T-helper 17 cell (primary cell): ENCODE measurements around the gene ACOXL. TPM values are rescaled to one million over a fixed set of nuclear protein-coding genes. Genes with fewer than 3 reads are reported as not detected.

Experiments used
- ATAC-seq: fragments of 150-1000 bp; cut with Tn5 transposase; 2 replicates; pipeline ENCODE4 v1.10.0; 2021; ENCODE audit warnings: mild to moderate bottlenecking, moderate library complexity
- DNase-seq, 3 donors: peaks; one replicate each; pipeline versions ENCODE4 v3.0.0 to v3.0.0-alpha.2; 2020 to 2021
- H3K9me3 ChIP-seq: one replicate; pipeline ENCODE4 v1.7.0; 2013; ENCODE audit warnings: low read length, mild to moderate bottlenecking; ENCODE audit not compliant: control insufficient read depth, poor library complexity, severe bottlenecking
- H3K27ac Mint-ChIP-seq: one replicate; pipeline ENCODE4 v1.8.0; 2022; ENCODE audit warnings: mild to moderate bottlenecking, moderate library complexity, mixed read lengths
- H3K27me3 Mint-ChIP-seq: one replicate; pipeline ENCODE4 v1.8.0; 2022; ENCODE audit warnings: mixed read lengths
- H3K36me3 Mint-ChIP-seq: one replicate; pipeline ENCODE4 v1.8.0; 2022; ENCODE audit warnings: low read depth, mixed read lengths
- H3K4me1 Mint-ChIP-seq: one replicate; pipeline ENCODE4 v1.8.0; 2022; ENCODE audit warnings: mild to moderate bottlenecking, mixed read lengths
- H3K4me3 Mint-ChIP-seq: one replicate; pipeline ENCODE4 v1.8.0; 2022; ENCODE audit warnings: mild to moderate bottlenecking, moderate library complexity, mixed read lengths
- total RNA-seq, 4 donors: library from RNA in 2 of 4; stranded (reverse) in 2 of 4; gene quantifications; one replicate each; pipeline ENCODE4 v1.2.3 and lab custom pipeline; 2022 to 2026

Gene ACOXL
- total RNA-seq, 2 donors from 2014 or later: not detected

DNA sequence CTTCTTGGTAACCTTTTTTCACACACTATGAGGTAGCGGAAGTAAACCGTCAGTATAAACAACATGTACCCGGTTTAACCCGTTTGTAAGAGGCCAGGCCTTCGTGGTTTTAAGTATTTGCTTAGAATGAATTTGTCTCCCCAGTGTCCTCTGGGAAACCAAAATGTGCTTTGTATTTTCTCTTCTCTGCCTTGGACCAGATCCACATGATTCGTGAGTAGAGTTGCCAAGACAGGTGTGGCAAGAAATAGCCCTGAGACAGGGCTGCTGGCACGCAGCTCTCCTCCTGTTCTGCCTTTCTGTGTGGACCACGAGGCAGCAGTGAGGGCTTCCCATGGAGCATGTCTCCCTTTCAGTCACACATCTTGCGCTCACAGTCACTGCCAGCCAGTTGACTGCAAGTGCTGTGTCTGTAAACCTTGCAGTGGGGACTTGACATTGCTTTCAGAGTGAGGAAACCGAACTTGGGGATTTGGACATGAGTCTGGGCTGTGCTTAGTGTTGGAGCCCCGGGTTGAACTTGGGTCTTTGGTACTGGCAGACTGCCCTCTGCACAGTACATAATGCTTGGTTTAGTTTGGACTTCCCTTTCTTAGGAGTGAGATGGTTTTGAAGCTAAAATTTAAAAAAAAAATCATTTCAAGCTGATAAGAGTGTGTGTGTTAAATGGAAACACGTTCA is 407.4 kb downstream of the ACOXL start:
- DNase-seq (no peak), ATAC-seq (no peak)
- Mint-ChIP-seq H3K4me1 (peaks cover 16% of the 10 kb centered on the region), H3K4me3 (no peak overlapping the region), H3K27me3 (no peaks in the 10 kb centered on the region), H3K36me3 (peaks cover 6% of the 10 kb centered on the region), H3K27ac (no peak overlapping the region)
- H3K9me3 ChIP-seq: no peaks in the 10 kb centered on the region

DNA sequence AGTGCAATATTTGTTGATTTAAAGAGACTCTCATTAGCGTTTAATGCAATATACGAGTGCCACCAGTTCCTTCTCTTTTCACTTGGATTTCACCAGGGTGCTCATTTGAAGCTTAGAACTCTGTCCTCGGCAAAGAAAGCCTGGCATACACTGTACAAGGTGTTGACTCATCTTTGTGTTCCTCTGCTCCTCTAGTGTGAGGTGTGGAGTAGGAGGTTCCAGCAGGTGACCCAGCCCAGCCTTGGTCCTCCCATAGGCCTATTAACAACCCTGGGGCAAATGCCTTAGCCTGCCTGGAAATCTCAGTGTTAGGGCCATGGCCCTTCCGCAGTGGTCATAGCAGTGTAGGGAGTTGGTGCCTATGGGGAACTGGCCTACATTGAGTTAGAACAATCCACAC is 408.4 kb downstream of the ACOXL start:
- ATAC-seq (no peak), DNase-seq (no peak)
- Mint-ChIP-seq H3K27ac (no peak overlapping the region), H3K36me3 (peaks cover 6% of the 10 kb centered on the region), H3K27me3 (no peaks in the 10 kb centered on the region), H3K4me1 (peaks cover 16% of the 10 kb centered on the region), H3K4me3 (no peak overlapping the region)
- no peaks in the 10 kb centered on the region for H3K9me3 ChIP-seq

DNA sequence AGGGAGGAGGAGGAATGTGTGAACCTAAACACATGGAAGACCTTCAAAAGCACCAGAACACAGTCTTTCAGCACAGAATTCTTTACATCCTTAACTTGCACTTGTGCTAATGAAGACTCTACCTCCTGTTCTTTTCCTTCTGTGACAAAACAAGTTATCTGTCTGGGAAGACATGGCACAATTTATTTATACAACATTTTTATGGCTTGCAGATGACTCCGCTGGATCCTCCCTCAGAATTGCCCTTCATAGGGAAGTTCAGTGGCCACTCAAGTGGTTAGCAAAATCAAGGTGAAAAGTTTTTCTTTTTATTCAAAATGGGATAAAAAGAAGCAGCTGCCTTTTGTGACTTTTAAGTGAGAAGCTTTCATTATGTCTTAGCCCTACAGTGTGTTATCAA is 409.7 kb downstream of the ACOXL start:
- Mint-ChIP-seq H3K4me3 (no peak overlapping the region), H3K27me3 (no peaks in the 10 kb centered on the region), H3K4me1 (peaks cover 12% of the 10 kb centered on the region), H3K36me3 (peaks cover 4% of the 10 kb centered on the region), H3K27ac (no peak overlapping the region)
- no peak for ATAC-seq
- no peaks in the 10 kb centered on the region for H3K9me3 ChIP-seq
- no peak for DNase-seq

- no peak overlapping the region for H3K4me3 Mint-ChIP-seq
- no peak for DNase-seq
- H3K4me1 Mint-ChIP-seq: peaks cover 9% of the 10 kb centered on the region
- no peak overlapping the region for H3K27ac Mint-ChIP-seq
- H3K27me3 Mint-ChIP-seq: no peaks in the 10 kb centered on the region
- H3K36me3 Mint-ChIP-seq: peaks cover 2% of the 10 kb centered on the region
- no peaks in the 10 kb centered on the region for H3K9me3 ChIP-seq
- no peak for ATAC-seq
Measured at GRCh38 chr2:111143107-111143842, 410.9 kb downstream of the ACOXL start.

DNA sequence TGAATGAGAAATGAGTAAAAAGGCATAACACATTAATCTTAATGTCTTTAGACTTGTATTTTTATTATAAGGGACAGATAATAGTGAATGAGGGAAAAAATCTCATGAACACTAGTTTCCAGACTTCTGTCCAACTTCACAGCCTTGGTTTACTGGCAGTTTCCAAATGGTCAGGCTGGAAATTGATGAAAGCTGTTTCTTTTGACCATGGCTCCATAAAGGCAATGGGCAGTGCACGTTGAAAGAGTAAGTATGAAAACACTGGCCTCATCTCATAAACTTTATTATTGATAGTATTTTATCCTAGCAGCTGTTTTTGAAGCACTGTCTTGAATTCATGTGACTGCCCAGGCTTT is 411.4 kb downstream of the ACOXL start:
- ATAC-seq (no peak), DNase-seq (no peak)
- Mint-ChIP-seq H3K36me3 (peaks cover 2% of the 10 kb centered on the region), H3K4me1 (peaks cover 9% of the 10 kb centered on the region), H3K27ac (no peak overlapping the region), H3K27me3 (no peaks in the 10 kb centered on the region), H3K4me3 (no peak overlapping the region)
- H3K9me3 ChIP-seq: no peaks in the 10 kb centered on the region

- H3K36me3 Mint-ChIP-seq: peaks cover 8% of the 10 kb centered on the region
- no peaks in the 10 kb centered on the region for H3K27me3 Mint-ChIP-seq
- ATAC-seq (no peak), DNase-seq (no peak)
- H3K27ac Mint-ChIP-seq: no peak overlapping the region
- peaks cover 17% of the 10 kb centered on the region for H3K4me1 Mint-ChIP-seq
- no peaks in the 10 kb centered on the region for H3K9me3 ChIP-seq
- H3K4me3 Mint-ChIP-seq: no peak overlapping the region
Measured at GRCh38 chr2:111145103-111145760, 412.9 kb downstream of the ACOXL start.

- H3K27ac Mint-ChIP-seq: no peak overlapping the region
- no peaks in the 10 kb centered on the region for H3K27me3 Mint-ChIP-seq
- H3K4me1 Mint-ChIP-seq: peaks cover 17% of the 10 kb centered on the region
- no peak for DNase-seq
- no peak for ATAC-seq
- H3K4me3 Mint-ChIP-seq: no peak overlapping the region
- H3K36me3 Mint-ChIP-seq: peaks cover 8% of the 10 kb centered on the region
- no peaks in the 10 kb centered on the region for H3K9me3 ChIP-seq
Measured at GRCh38 chr2:111145951-111146350, 413.6 kb downstream of the ACOXL start.

DNA sequence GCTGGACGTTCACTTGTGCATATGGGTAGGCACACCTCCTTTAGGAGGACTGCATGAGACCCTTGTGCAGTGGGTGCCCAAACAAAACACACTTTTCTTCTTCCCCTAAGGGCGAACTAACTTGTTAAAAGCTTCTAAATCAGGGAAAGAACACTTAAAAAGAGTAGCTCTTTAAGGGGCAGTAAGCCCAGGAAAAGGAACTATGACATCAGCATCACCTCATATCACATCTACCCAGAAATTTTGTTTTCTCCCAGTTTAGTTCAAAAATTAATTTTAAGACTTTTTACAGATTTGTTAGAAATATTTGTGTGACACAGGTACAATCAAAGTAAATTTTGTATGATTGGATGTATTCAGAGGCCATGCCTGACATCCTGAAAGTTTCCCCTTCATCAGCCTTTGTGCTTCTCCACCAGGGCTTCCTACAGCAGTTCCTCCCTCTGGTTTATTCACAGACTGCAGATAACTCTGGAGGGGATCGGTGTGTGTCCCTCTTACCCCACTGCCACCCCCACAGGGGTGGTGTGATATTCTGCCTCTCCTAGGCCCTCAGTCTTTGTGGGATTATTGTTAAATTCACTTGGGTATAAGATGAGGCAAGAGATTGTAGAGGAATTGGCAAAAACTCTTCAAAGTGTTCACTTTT is 416.0 kb downstream of the ACOXL start:
- DNase-seq (no peak), ATAC-seq (no peak)
- no peak overlapping the region for H3K27ac Mint-ChIP-seq
- no peaks in the 10 kb centered on the region for H3K9me3 ChIP-seq
- H3K4me3 Mint-ChIP-seq: no peak overlapping the region
- H3K36me3 Mint-ChIP-seq: peaks cover 8% of the 10 kb centered on the region
- peaks cover 14% of the 10 kb centered on the region for H3K4me1 Mint-ChIP-seq
- no peaks in the 10 kb centered on the region for H3K27me3 Mint-ChIP-seq

DNA sequence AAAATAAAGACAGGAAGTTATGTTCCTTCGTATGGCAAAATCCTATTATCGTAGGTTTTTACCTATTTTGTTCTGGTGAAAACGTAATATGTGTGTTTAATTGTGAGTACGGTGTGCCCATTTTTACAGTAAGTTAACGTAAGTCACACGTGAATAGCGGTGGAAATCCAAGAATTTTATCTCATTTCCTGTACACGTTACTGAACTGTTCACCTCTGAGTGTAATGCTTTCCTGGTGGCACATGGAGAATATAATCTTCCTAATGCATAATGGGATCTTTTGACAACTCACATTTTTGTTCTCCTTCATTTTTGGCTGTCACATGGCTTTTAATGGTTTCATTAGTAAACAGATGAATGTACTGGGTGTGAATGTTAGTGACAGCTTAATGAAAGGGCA is 416.6 kb downstream of the ACOXL start:
- peaks cover 8% of the 10 kb centered on the region for H3K36me3 Mint-ChIP-seq
- H3K27me3 Mint-ChIP-seq: no peaks in the 10 kb centered on the region
- DNase-seq: no peak
- H3K27ac Mint-ChIP-seq: no peak overlapping the region
- H3K9me3 ChIP-seq: no peaks in the 10 kb centered on the region
- no peak overlapping the region for H3K4me3 Mint-ChIP-seq
- H3K4me1 Mint-ChIP-seq: peaks cover 14% of the 10 kb centered on the region
- no peak for ATAC-seq

GRCh38 chr2:111149882-111150455 is 417.6 kb downstream of the ACOXL start:
- H3K9me3 ChIP-seq: no peaks in the 10 kb centered on the region
- peaks cover 8% of the 10 kb centered on the region for H3K36me3 Mint-ChIP-seq
- ATAC-seq (no peak), DNase-seq (no peak)
- no peak overlapping the region for H3K27ac Mint-ChIP-seq
- peaks cover 12% of the 10 kb centered on the region for H3K4me1 Mint-ChIP-seq
- H3K4me3 Mint-ChIP-seq: no peak overlapping the region
- no peaks in the 10 kb centered on the region for H3K27me3 Mint-ChIP-seq

- ATAC-seq: no peak
- no peak overlapping the region for H3K27ac Mint-ChIP-seq
- H3K9me3 ChIP-seq: no peaks in the 10 kb centered on the region
Measured at GRCh38 chr2:111154758-111155157, 422.4 kb downstream of the ACOXL start.

GRCh38 chr2:111155610-111156009 is 423.2 kb downstream of the ACOXL start:
- H3K27ac Mint-ChIP-seq: no peak overlapping the region
- H3K36me3 Mint-ChIP-seq: peaks cover 5% of the 10 kb centered on the region
- no peaks in the 10 kb centered on the region for H3K27me3 Mint-ChIP-seq
- DNase-seq (no peak), ATAC-seq (no peak)
- no peaks in the 10 kb centered on the region for H3K9me3 ChIP-seq
- H3K4me1 Mint-ChIP-seq: peaks cover 22% of the 10 kb centered on the region
- H3K4me3 Mint-ChIP-seq: no peak overlapping the region

More at GRCh38 chr2:111154758-111155157, 422.4 kb downstream of the ACOXL start:
- Mint-ChIP-seq H3K4me3 (no peak overlapping the region), H3K36me3 (peaks cover 6% of the 10 kb centered on the region), H3K4me1 (peaks cover 18% of the 10 kb centered on the region), H3K27me3 (no peaks in the 10 kb centered on the region)
- DNase-seq: no peak

DNA sequence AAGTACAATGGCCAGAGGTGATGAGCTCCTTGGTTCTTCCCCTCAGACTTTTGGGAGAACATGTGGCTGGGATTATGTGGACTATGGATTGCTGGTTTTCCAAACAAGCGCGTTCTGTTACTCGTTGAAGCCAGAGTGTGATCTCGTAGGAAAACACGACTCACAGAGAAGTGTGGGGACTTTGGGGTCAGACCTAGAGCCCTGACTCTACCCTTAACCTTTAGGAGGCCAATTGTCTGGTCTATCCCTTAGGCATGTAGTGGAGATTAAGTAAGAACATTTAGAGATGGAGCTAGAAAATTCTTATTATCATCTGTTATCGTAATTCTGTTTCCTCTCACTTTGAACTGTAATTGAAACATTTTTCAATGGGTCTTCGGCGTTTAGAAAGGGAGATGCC is 424.2 kb downstream of the ACOXL start:
- Mint-ChIP-seq H3K27me3 (no peaks in the 10 kb centered on the region), H3K27ac (no peak overlapping the region), H3K4me3 (peak overlapping the region; percentile 39), H3K36me3 (peaks cover 4% of the 10 kb centered on the region), H3K4me1 (peaks cover 23% of the 10 kb centered on the region)
- H3K9me3 ChIP-seq: no peaks in the 10 kb centered on the region
- ATAC-seq (no peak), DNase-seq (no peak)
